Thyroid gland (tissue), 4 donors: ENCODE data around the gene INPP5J.

ENCODE experiments used
- POLR2A ChIP-seq, 2 donors: fragments of 450-650 bp; IDR thresholded peaks; one replicate each; pipeline ENCODE4 v1.6.1; 2017; ENCODE audit warnings: antibody characterized with exemption in 2 of 2, mild to moderate bottlenecking in 2 of 2, moderate library complexity in 1 of 2
- TF ChIP-seq, protein P1 (sequence below), 6 experiments: fragments of 200-600 bp in 3 of 6; fragments of 450-650 bp in 3 of 6; sonication (generic) in 3 of 6; IDR thresholded peaks; one replicate each; pipeline ENCODE4 v1.5.1; 2016 to 2019; ENCODE audit warnings: antibody characterized with exemption in 6 of 6, mild to moderate bottlenecking in 2 of 6, inconsistent platforms in 1 of 6, moderate library complexity in 1 of 6

- TF ChIP-seq, protein P1, sequence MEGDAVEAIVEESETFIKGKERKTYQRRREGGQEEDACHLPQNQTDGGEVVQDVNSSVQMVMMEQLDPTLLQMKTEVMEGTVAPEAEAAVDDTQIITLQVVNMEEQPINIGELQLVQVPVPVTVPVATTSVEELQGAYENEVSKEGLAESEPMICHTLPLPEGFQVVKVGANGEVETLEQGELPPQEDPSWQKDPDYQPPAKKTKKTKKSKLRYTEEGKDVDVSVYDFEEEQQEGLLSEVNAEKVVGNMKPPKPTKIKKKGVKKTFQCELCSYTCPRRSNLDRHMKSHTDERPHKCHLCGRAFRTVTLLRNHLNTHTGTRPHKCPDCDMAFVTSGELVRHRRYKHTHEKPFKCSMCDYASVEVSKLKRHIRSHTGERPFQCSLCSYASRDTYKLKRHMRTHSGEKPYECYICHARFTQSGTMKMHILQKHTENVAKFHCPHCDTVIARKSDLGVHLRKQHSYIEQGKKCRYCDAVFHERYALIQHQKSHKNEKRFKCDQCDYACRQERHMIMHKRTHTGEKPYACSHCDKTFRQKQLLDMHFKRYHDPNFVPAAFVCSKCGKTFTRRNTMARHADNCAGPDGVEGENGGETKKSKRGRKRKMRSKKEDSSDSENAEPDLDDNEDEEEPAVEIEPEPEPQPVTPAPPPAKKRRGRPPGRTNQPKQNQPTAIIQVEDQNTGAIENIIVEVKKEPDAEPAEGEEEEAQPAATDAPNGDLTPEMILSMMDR (IDR thresholded peaks at IDR 0.05): no peak
- TF ChIP-seq POLR2A (IDR thresholded peaks at IDR 0.05): no peak
These were observed 37.3 kb upstream of the INPP5J start for GRCh38 chr22:31085493-31085824.
